Breast epithelium (tissue), 3 donors: ENCODE measurements around the gene HCAR2.
"Not testable (repeated sequence)": the region's sequence is repeated elsewhere in the genome, so short reads cannot be mapped to it uniquely, and the experiment has no call there.

Experiments
- POLR2A ChIP-seq: fragments of 450-650 bp; IDR thresholded peaks from one replicate; pipeline ENCODE4 v1.6.1; 2016; ENCODE audit warnings: antibody characterized with exemption, mild to moderate bottlenecking, moderate library complexity
- POLR2AphosphoS5 ChIP-seq, 3 donors: sonication (generic); formaldehyde crosslinking; IDR thresholded peaks; one replicate each; pipeline ENCODE4 v1.6.1; 2017; ENCODE audit warnings: antibody characterized with exemption in 3 of 3
- TF ChIP-seq, protein P1 (sequence below), 3 donors: fragments of 450-650 bp; IDR thresholded peaks; one replicate each; pipeline ENCODE4 v1.5.1; 2016 to 2017; ENCODE audit warnings: antibody characterized with exemption in 3 of 3, mild to moderate bottlenecking in 3 of 3, moderate library complexity in 3 of 3

DNA sequence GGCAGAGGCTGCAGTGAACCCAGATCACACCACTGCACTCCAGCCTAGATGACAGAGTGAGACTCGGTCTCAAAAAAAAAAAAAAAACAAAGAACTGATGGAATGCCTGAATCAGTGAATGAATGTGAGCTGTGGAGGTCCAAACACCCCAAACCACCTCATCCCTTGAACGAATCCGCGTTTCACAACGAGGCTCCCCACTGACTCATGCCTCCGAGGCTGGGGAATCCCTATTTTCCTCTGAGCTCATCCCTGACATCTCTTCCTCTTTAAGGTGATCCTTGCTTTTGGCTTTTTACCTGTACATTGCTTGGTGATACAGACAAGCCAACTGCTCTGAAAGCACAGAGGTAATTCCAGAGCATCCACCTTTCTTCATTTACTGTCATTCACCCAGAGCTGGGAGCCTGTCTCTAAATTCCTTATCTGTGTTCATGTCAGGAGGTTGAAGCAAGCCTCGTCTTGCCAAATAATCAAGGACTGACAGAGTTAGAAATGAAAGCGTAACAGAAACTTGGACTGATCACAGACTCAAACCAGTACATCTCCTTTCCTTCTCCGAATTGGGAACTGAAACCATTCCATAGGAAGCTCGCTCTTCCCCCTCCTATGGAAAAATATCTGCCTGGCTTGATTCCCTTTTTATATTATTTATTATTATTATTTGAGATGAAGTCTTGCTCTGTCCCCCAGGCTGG lies 10.5 kb upstream of the HCAR2 start:
- TF ChIP-seq POLR2A; POLR2AphosphoS5 (IDR thresholded peaks at IDR 0.05): not testable (repeated sequence)
- TF ChIP-seq, protein P1, sequence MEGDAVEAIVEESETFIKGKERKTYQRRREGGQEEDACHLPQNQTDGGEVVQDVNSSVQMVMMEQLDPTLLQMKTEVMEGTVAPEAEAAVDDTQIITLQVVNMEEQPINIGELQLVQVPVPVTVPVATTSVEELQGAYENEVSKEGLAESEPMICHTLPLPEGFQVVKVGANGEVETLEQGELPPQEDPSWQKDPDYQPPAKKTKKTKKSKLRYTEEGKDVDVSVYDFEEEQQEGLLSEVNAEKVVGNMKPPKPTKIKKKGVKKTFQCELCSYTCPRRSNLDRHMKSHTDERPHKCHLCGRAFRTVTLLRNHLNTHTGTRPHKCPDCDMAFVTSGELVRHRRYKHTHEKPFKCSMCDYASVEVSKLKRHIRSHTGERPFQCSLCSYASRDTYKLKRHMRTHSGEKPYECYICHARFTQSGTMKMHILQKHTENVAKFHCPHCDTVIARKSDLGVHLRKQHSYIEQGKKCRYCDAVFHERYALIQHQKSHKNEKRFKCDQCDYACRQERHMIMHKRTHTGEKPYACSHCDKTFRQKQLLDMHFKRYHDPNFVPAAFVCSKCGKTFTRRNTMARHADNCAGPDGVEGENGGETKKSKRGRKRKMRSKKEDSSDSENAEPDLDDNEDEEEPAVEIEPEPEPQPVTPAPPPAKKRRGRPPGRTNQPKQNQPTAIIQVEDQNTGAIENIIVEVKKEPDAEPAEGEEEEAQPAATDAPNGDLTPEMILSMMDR (IDR thresholded peaks at IDR 0.05) = not testable (repeated sequence)
